Body of pancreas (tissue), 4 donors: Measurements from ENCODE around the gene PRDM16. TPM values are rescaled to one million over a fixed set of nuclear protein-coding genes. Genes with fewer than 3 reads are reported as not detected.

ENCODE experiments used
- ATAC-seq: fragments of 150-250 bp; one replicate; pipeline ENCODE4 v1.9.1; 2016
- DNase-seq, 4 donors: peaks; one replicate each; pipeline ENCODE4 v3.0.0-alpha.2; 2019
- H3K27ac ChIP-seq, 4 donors: fragments of 200-600 bp; sonication (generic); 1 replicate in 3 of 4; 2 replicates in 1 of 4; pipeline versions ENCODE4 v1.5.1 to v1.6.1; 2016 to 2019; ENCODE audit warnings: mild to moderate bottlenecking in 1 of 4, mixed read lengths in 1 of 4, moderate library complexity in 1 of 4
- H3K27me3 ChIP-seq, 2 donors: fragments of 200-600 bp; sonication (generic); one replicate each; pipeline ENCODE4 v1.6.0; 2016; ENCODE audit warnings: mild to moderate bottlenecking in 1 of 2
- H3K36me3 ChIP-seq, 2 donors: fragments of 200-600 bp; sonication (generic); replicated peaks in 1 of 2; 2 replicates each; pipeline ENCODE4 v1.5.1; 2016; ENCODE audit warnings: low read depth in 2 of 2; ENCODE audit not compliant: insufficient read depth in 1 of 2
- H3K4me1 ChIP-seq: fragments of 200-600 bp; sonication (generic); one replicate; pipeline ENCODE4 v1.6.0; 2016
- H3K4me3 ChIP-seq, 2 donors: fragments of 200-600 bp; sonication (generic); 1 replicate in 1 of 2; 2 replicates in 1 of 2; pipeline ENCODE4 v1.5.1; 2016 to 2019
- H3K9me3 ChIP-seq, 3 donors: fragments of 200-600 bp; sonication (generic); 1 replicate in 2 of 3; 2 replicates in 1 of 3; pipeline ENCODE4 v1.5.1; 2016
- POLR2A ChIP-seq, 3 donors: fragments of 450-650 bp; IDR thresholded peaks; one replicate each; pipeline ENCODE4 v1.6.1; 2016; ENCODE audit warnings: antibody characterized with exemption in 3 of 3, mild to moderate bottlenecking in 2 of 3
- WGBS, 2 donors: methylation state at CpG; one replicate each; pipeline ENCODE4 v1.1.5; 2017; 5-methylcytosine and 5-hydroxymethylcytosine counted together
- intact Hi-C: fragments of 100-400 bp; cut with DNase I; formaldehyde crosslinking; loops from one replicate; pipeline ENCODE4 v1.15.1; 2023
- total RNA-seq, 2 donors: library from RNA; depleted of rRNA; stranded (reverse); fragments of >200 nt; gene quantifications; one replicate each; pipeline ENCODE4 v1.1.0, GENCODE V29; 2016
- TF ChIP-seq, protein P1 (sequence below), 7 experiments: fragments of 450-650 bp in 4 of 7; fragments of 200-600 bp in 3 of 7; sonication (generic) in 3 of 7; IDR thresholded peaks; one replicate each; pipeline ENCODE4 v1.5.1; 2016 to 2019; ENCODE audit warnings: antibody characterized with exemption in 7 of 7

PRDM16 gene
- total RNA-seq, 2 donors from 2014 or later, result 15.2 to 16.6 TPM

DNA sequence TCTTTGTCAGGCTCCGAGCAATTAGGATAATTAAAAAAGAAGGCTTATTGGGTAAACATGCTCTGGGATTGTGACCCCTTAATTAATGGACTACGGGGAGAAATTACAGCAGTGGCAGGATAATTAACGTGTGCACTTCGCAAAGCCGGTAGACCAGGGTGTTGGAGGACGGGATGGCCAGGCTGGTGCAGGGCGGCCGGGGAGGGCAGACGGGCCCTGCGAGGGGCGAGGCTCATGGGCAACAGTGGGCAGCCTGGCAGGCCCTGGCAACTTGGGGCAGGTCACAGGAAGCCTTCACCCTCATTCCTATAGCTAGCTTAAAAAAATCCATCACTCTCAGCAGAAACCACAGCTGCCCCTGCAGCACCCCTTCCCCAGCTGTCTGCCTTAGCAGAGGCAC is 199.3 kb downstream of the PRDM16 start:
- Histone ChIP-seq H3K27me3 (no peaks in the 10 kb centered on the region), H3K4me1 (peaks cover 9% of the 10 kb centered on the region), H3K36me3 (no peaks in the 10 kb centered on the region), H3K9me3 (no peaks in the 10 kb centered on the region), H3K27ac (no peak overlapping the region), H3K4me3 (no peak overlapping the region)
- TF ChIP-seq, protein P1, sequence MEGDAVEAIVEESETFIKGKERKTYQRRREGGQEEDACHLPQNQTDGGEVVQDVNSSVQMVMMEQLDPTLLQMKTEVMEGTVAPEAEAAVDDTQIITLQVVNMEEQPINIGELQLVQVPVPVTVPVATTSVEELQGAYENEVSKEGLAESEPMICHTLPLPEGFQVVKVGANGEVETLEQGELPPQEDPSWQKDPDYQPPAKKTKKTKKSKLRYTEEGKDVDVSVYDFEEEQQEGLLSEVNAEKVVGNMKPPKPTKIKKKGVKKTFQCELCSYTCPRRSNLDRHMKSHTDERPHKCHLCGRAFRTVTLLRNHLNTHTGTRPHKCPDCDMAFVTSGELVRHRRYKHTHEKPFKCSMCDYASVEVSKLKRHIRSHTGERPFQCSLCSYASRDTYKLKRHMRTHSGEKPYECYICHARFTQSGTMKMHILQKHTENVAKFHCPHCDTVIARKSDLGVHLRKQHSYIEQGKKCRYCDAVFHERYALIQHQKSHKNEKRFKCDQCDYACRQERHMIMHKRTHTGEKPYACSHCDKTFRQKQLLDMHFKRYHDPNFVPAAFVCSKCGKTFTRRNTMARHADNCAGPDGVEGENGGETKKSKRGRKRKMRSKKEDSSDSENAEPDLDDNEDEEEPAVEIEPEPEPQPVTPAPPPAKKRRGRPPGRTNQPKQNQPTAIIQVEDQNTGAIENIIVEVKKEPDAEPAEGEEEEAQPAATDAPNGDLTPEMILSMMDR (IDR thresholded peaks at IDR 0.05), result no peak
- WGBS, 2 donors, result 90 to 93% methylated on average over 11 of the region's 11 CpGs
- no peak for DNase-seq
- intact Hi-C loops, result no loop called here
- ATAC-seq, result no peak

DNA sequence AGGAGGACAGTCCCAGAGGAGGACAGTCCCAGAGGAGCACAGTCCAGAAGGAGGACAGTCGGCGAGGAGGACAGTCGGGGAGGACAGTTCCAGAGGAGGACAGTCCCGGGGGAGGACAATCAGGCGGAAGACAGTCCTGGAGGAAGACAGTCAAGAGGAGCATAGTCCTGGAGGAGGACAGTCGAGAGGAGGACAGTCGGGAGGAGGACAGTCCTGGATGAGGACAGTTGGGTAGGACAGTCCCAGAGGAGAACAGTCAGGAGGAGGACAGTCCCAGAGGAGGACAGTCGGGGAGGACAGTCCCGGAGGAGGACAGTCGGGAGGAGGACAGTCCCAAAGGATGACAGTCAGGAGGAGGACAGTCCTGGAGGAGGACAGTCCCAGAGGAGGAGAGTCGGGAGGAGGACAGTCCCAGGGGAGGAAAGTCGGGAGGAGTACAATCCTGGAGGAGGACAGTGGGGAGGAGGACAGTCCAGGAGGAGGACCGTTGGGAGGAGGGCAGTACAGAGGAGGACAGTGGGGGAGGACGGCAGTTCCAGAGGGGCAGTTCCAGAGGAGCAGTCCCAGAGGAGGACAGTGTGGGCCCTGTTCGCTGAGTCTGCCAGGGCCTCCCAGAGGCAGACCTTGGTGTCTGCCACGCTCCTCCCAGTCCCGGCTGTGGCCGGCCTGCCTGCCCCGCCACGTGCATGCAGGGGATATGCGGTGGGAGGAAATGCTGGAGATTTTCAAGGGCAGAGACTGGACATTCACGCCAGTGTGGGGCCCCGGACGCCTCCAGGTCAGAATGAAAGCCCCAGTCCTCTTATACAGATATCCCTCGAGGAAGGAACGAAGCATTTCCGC is 201.6 kb downstream of the PRDM16 start:
- intact Hi-C loops, result no loop called here
- DNase-seq, result peak in 2 of 4 donors; percentile 31 to 36
- 79 to 80% methylated on average over 20 to 27 of the region's 27 CpGs for WGBS, 2 donors
- H3K4me3 ChIP-seq, result no peak overlapping the region
- no peaks in the 10 kb centered on the region for H3K9me3 ChIP-seq
- no peaks in the 10 kb centered on the region for H3K27me3 ChIP-seq
- H3K27ac ChIP-seq, result peak overlapping the region in 3 of 4 donors; percentile 15 to 47 (median 37)
- TF ChIP-seq POLR2A (IDR thresholded peaks at IDR 0.05), result no peak
- TF ChIP-seq, protein P1 (IDR thresholded peaks at IDR 0.05), result no peak
- H3K4me1 ChIP-seq, result peaks cover 23% of the 10 kb centered on the region
- peak; percentile 43 for ATAC-seq
- H3K36me3 ChIP-seq, result no peaks in the 10 kb centered on the region

DNA sequence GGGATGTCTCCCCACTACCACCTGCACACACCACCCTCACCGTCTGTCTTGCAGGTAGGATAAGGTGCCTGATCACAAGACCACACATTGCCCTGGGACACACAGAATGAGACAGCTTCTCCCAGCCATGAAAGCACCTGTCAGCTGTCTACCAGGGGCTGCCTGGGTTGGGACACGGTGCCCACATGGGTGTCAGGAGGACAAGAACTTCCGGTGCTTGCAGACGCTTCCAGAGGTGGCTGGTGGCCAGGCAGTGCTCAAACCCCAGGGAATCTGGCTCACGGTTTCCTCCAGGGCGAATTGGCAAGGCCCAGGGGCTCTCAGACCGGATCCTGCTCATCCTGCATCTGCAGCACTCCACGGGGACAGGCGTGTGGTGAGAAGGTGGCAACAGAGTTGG is 202.9 kb downstream of the PRDM16 start:
- ATAC-seq, result no peak
- H3K27me3 ChIP-seq, result no peaks in the 10 kb centered on the region

DNA sequence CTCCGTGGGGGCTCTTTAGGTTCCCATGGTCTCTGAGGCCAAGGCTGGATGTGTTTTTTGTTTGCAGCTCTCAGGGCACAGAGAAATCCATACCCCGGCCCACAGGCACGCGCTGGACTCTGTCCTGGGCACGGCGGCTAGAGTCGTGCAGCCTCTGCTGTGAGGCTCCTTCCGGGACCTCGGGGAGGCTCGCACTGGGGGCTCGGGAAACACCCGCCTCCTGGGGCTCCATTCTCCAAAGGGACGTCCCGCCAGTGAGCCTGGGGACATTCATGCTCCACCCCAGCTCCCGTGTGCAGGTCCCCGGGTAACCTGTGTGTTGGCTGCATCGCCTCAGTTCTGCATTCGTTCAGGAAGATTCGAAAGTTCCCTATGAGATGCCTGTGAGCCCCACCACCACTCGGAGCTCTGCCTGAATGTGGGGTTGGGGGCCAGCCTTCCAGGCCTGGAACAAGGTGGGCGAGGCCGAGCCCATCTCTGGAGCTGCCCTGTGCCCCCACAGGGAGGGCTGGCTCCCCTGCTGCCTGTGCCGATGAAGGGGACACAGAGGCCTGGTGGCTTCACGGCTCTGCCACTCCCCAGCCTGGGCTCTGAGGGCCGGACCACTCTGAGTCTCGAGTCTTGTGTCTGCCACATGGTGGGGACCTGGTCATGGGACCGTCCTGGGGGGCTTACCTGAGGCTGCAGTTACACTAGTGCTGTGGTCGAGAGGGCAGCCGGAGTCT is 203.5 kb downstream of the PRDM16 start:
- Histone ChIP-seq H3K4me1 (peaks cover 32% of the 10 kb centered on the region), H3K27ac (no peak overlapping the region), H3K9me3 (no peaks in the 10 kb centered on the region), H3K4me3 (no peak overlapping the region), H3K27me3 (no peaks in the 10 kb centered on the region), H3K36me3 (no peaks in the 10 kb centered on the region)
- ATAC-seq (no peak), DNase-seq (no peak)
- TF ChIP-seq POLR2A (IDR thresholded peaks at IDR 0.05), result no peak
- TF ChIP-seq, protein P1 (IDR thresholded peaks at IDR 0.05), result no peak
- intact Hi-C loops, result no loop called here
- WGBS, 2 donors, result 85 to 87% methylated on average over 27 to 28 of the region's 29 CpGs

More for the DNA sequence above, 202.9 kb downstream of the PRDM16 start:
- 63 to 69% methylated on average over 2 to 9 of the region's 9 CpGs for WGBS, 2 donors
- TF ChIP-seq POLR2A (IDR thresholded peaks at IDR 0.05), result no peak
- TF ChIP-seq, protein P1 (IDR thresholded peaks at IDR 0.05), result no peak
- H3K36me3 ChIP-seq, result no peaks in the 10 kb centered on the region
- DNase-seq, result no peak
- H3K27ac ChIP-seq, result peak overlapping the region in 3 of 4 donors; percentile 15 to 47 (median 37)
- no peaks in the 10 kb centered on the region for H3K9me3 ChIP-seq
- no peak overlapping the region for H3K4me3 ChIP-seq
- peaks cover 32% of the 10 kb centered on the region for H3K4me1 ChIP-seq
- intact Hi-C loops, result no loop called here
